NCI-H2227 (cell line): ENCODE measurements around the gene NET1.
"Not testable (repeated sequence)": the region's sequence is repeated elsewhere in the genome, so short reads cannot be mapped to it uniquely, and the experiment has no call there.

Experiments used
- DNase-seq: peaks from one replicate; lab custom pipeline; 2025; ENCODE audit not compliant: unreplicated experiment; lab: John Stamatoyannopoulos, UW

Gene NET1

DNA sequence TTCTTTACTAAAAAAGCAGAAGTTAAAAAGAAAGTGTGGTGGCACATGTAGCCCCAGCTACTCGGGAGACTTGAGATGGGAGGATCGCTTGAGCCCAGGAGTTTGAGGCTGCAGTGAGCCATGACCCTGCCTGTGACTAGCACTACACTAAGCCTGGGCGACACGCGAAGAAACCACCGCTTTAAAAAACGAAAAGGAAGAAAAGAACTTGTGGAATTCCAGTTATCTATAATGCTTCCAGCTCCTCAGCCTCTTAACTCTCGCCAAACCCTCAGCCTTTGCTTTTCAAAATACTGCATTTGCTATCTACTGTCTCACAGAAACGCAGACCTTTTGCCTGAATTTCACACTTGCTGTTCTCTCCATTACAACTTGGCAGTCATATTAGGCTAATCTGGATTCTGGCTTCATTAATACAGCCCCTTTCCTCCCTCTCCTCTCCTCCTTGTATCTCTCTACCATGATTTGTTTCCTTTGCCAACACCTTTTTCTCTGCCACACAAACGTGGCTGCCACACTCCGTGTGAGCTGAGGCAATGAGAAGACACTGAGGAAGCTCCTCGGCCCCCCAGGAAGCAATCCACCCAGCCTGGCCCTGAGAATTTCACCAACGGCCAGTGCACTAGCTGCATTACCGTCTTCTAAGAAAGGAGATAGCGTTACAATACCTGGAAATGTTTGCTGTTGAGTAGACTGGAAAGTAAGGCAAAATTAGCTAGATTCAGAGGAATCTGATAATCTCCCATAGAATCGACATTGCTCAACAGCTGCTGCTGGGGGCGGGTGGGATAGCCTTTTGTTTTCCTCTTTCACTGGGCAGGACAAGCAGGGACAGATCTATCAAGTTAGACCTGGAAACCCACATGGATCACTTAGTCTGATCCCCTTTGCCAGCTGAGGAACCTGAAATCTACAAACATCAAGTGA, 49.8 kb downstream of the NET1 start:
- DNase-seq, result no peak

DNA sequence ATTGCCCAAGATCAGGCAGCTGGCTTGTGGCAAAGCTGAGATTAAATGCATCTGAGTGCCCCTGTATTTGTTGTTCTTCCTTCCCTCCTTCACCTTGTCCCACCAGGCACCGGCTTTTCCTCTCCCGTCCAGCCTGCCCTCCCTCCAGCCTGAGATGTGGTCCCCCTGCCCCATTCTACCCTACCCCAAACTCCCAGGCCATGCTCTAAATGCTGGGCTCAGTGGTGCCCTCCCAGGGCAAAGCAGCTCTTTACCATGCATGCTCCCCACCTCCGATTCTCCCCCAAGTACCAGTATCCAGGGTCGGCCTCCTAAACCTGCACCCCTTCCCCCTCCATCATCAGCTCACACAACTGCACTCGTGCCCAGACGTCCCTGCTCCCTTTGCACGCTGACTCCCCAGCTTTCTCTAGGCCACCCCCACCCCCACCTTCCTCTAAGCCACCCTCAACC, 50.5 kb downstream of the NET1 start:
- no peak for DNase-seq

DNA sequence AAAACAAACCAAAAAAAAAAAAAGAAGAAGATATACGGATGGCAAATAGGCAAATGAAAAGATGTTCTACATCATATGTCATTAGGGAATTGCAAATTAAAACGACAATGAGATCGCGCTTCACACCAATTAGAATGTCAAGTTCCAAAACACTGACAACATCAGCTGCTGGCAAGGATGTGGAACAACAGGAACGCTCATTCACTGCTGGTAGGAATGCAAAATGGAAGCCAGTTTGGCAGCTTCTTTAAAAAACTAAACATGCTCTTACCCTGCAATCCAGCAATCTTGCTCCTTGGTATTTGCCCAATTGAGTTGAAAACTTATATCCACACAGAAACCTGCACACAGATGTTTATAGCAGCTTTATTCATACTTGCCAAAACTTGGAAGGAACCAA, 52.2 kb downstream of the NET1 start:
- no peak for DNase-seq

DNA sequence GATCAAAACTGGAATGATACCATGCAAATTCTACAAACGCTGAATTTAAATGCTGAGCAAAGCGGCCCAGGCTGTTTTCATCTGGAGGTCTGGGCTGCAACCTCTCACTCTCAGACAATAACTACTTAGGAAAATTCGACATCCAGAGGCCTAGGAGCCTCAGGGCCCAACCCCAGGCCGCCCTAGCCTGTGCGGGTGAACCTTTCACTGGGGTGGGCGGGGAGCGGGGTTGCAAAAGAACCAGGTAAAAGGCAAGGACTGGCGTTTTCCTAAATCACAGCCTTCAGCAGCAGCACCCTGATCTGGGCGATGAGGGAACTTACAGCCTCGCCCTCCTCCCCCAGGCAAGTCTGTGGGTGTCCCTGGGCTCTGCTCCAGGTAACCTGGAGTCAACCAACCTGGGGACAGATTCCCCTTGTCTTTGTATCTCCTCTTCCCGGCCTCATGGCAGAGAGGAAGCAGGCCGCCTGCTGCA, 53.7 kb downstream of the NET1 start:
- DNase-seq, result no peak

DNA sequence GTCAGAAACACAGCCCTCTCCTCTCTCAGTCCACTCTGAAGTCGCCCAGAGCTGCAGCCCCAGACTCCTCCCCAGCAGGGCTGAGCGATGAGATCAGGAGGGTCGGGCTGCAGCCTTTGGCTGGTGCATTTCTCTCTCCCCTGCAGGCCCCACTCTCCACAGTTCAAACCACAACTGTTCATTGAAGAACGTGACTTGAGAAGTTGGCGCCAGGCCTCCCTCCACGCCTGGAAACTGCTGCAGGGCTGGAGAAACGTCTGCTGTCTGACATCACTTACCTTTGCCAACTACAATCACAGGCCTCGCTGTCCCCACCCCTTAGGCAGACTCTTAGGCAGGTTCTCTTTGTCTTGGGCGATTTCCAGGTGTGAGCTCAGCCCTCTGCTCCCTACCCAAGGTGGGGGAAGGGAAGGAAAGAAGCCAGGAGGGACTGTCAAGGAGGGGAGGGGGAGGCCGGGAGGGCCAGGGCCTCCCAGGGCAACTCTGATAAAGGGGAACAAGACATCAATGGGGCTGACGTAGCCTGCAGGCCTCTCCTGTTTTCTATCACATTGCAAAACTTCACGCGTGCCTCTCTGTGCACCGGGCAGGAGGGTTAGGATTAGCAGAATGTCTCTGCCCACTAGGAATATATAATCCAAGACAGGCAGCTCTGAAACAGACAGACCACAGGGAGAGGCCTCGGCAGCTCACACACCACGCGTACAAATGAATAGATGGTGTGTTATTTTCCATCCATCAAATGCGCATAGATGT, 54.3 kb downstream of the NET1 start:
- DNase-seq, result no peak

DNA sequence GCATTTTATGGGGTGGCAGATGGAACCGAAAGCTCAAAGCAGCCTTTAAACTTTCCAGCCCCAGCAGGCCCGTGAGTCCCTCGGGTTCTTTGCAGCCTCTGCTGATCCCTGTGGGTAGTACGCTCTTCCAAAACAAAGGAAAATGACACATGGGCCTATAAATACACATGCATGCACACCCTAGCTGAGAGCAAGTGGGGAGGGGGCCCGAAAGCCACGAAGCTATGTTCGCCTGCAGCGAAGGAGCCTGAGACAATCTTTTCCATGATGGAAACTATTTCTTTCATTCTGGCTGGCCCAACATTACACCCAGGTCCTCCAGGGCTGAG, 54.8 kb downstream of the NET1 start:
- DNase-seq, result no peak

DNA sequence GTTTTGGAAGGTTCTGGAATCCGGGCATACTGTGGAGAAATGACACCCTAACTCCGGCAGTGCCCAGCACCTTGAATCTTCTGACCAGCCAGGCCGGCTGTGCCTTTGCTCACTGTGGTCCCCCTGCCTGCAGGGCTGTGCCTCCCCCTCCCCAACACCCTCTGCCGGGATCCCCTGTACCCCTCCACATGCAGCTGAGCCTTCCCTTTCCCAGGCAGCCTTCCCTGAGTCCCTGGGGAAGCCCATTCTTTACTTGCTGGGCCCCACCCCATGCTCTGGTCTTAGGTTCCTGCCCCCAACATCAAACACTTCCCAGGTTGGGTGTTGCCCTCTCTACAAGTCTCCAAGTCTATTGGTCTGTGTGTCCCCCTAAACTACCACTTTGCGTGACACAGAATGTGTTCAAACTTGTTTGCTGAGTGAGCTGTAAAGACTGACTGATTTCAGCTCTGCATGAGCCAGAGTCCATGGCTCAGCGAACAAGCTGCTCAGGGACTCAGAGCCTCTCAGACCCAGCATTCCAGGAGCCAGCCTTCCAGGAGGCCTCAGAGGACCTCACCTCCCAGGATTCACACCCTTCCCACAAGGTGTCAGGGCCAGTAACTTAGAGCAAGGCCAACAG, 55.4 kb downstream of the NET1 start:
- no peak for DNase-seq

DNA sequence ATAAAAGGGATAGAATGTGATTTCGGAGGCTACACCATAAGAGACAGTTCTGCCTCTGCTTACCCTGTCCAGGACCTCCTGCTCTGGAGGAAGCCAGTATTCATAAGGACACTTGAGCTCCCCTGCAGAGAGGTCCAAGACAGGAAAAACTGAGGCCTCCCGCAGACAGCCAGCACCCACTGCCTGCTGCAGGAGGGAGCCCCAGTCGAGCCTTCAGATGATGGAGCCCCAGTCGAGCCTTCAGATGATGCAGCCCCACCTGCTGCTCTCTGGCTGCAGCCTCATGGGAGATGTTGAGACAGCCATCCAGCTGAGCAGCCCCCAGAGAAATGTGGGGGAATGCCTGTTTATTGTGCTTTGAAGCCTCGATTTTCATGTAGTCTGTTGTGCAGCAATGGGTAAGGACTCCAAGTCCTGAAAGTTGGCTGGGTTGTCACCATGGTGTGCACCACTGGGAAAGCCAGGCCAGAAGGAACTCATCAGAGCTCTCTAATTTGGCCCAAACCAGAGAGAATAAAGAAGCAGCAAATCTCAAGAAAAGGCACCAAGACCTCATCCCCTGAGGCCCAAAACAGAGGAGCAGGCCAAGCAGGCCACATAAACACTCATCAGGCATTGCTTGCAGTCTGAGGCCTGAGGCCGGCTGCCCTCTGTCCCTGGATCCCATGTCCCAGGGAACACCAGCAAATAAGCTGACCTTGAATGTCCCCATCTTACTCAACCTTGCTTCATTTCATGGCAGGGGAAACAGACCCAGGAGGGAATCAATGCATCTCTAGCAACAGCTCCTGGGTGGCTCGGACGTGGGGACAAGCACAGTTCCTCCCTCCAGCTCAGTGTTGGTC, 56.1 kb downstream of the NET1 start:
- DNase-seq, result no peak

DNA sequence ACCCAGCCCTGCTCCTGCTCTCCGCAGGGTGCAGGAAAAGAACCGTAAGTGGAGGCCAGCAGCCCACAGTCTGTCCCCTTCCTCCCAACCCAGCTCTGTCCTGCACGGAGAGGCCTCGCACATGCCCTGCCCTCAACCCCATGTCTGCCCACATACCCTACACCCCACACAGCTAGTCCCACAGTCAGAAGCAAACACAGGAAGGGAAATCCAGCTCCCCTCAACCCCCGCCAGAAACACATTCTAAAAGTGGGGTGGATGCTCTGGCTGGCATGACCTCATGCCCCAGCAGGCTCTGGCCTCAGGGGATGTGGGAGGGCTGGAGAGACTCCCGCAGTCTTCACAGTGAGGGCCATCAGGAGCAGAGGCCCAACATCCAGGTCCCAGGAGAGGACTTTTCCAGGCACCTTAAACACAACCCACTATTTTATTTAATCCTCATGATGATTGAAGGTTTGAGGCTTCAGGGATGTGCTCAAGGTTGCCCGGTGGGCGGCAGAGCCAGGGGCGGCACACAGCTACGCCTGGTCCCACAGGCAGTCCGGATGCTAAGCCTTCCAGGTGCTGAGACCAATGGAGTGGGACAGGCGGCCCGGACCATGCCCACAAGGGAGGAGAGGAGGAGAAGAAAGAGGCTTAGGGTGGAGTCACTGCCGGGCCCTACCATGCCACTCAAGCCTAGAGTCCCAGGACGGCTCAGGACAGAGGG, 57.1 kb downstream of the NET1 start:
- no peak for DNase-seq

DNA sequence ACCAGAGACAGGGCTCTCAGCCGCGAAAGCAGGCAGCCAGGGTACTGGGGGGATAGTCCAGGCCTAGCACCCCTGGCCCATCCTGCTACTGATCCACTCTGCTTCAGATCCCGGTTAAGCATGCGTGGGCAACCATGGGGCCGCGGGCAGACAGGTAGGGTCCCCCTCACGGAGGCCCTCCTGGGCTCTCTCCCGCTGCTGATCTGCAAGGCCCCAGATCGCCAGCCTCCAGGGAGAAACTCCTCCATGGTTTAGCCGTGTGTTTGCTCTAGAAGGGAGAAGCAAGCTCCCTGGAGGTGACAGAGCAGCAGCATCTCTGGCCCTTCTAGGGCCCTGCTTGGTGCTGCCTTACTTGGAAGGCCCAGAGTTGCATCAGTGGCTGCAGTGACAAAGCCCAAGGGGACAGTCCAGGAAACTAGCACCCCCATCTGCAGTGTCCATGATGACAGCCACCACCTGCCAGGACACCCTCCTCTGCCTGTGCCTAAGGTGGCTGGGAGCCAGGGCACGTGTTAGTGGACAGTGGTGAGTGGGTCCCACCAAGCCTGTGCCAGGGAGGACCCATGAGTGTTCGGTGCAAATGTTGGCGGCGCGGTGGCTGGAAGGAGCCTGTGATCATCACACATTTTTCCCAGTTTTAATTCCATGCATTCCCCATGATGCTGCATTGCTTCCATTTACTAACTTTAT, 57.9 kb downstream of the NET1 start:
- DNase-seq, result no peak

DNA sequence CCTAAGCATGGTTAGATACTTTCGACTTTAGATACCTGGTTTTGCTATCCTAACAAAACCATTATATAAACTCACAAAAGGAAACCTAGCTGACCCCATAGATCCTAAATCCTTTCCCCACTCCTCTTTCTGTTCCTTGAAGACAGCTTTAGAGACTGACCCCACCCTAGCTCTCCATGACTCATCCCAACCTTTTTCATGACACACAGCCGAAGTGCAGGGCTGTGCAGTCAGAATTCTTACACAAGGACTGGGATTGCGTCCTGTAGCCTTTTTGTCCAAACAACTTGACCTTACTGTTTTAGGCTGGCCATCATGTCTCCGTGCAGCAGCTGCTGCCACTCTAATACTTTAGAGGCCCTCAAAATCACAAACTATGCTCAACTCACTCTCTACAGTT, 62.3 kb downstream of the NET1 start:
- DNase-seq, result not testable (repeated sequence)

DNA sequence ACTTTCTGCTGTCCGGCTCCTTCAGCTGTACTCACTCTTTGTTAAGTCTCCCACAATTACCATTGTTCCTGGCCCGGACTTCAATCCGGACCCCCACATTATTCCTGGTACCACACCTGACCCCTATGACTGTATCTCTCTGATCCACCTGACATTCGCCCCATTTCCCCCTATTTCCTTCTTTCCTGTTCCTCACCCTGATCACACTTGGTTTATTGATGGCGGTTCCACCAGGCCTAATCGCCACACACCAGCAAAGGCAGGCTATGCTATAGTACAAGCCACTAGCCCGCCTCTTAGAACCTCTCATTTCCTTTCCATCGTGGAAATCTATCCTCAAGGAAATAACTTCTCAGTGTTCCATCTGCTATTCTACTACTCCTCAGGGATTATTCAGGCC, 62.7 kb downstream of the NET1 start:
- not testable (repeated sequence) for DNase-seq

DNA sequence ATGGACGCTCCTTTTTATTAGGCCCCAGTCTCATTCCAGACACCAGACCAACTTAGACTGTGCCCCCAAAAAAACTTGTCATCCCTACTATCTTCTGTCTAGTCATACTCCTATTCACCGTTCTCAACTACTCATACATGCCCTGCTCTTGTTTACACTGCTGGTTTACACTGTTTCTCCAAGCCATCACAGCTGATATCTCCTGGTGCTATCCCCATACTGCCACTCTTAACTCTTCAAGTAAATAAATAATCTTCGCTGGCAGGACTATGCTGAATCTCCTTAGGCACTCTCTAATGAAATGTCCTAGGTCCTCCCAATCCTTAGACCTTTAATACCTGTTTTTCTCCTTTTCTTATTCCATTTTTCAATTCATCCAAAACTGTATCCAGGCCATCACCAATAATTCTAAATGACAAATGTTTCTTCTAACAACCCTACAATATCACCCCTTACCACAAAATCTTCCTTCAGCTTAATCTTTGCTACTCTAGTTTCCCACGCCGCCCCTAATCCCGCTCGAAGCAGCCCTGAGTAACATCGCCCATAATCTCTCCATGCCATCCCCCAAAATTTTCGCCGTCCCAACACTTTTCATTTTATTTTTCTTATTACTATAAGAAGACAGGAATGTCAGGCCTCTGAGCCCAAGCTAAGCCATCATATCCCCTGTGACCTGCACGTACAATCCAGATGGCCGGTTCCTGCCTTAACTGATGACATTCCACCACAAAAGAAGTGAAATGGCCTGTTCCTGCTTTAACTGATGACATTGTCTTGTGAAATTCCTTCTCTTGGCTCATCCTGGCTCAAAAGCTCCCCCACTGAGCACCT, 63.8 kb downstream of the NET1 start:
- DNase-seq, result not testable (repeated sequence)

DNA sequence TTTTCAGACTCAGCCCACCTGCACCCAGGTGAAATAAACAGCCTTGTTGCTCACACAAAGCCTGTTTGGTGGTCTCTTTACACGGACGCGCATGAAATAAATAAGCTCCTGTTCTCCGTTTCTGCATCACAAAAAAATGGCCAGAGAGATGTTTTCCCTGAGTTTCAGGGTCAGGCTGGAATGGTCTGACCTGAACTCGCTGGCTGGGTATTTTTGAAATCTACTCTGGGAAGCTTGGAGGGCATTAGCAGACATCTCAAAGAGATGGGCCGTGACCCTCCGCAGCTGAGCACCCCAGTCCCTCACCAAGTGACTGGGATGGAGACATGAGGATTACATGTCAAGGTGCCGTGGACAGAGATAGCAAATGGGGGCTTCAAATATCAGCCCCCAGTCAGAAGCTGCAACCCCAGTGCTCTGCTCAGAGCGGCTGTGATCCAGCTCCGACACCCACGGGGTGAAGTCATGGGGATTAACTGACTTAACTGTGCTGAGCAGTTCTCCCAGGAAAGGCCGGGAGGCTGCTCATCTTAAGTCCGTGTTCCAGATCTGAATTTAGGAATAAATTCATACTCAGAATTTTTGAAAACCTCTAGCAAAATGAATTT, 64.7 kb downstream of the NET1 start:
- DNase-seq, result no peak

DNA sequence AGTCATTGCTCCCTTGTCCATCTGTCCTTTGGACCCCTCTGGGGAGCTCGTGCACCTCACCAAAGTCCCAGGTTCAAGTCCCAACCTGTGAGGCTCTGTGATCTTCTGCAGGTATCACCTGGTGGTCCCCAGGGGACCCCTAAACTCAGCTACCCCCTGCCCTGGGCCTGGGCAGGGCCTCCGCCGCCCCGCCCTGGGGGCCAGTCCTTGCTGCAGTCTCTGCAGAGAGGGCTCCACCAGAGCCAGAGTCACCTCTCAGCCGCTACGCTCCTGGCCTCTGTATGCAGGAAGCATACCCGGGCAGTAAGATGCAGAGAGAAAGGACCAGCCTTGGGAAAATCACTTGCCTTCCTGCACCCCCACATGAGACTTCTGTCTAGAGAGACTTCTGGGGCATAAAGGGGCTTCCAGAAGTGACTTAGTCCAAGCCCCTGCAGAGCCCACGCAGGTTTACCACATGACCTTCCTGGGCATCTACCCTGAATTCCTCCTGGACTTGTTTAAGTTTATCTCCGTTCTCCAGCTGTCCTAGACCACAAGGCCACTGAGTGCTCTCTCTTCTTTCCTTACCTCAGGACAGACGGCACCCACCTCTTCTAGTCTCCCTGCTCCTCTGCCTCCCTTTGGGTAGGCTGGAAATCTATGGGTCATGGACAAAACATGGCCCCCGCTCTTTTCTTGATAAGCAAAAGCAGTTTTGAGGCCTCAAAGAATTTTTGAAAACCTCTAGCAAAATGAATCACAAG, 65.8 kb downstream of the NET1 start:
- no peak for DNase-seq

DNA sequence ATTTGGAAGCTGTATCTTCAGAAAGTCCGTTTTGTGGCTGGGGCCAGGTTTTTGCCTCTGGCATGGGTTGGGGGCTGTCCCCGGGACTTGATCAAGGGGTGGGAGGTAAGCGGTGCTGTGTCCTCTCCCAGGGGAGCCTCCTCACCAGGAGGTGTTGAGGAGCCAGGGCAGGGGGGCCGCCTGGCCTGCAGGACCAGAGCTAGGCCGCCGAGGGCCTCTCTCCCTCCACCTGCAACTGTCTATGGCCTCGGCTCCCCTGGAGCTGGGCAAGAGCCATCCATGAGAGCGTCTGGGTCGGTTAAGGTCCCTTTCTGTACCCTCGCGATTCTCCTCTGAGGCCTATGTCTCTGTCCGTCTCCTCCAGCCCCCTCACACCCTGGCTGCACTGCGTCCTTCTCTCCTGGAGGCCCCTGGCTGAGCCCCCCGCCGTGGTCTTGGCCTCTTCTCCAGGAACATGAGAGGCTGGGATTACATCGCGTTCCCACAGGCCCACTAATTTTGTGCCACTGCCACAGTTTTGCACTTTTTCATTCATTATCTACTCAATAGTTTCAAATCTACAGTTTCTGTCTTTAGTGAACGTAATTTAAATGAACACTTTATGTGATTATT, 66.4 kb downstream of the NET1 start:
- DNase-seq, result no peak

DNA sequence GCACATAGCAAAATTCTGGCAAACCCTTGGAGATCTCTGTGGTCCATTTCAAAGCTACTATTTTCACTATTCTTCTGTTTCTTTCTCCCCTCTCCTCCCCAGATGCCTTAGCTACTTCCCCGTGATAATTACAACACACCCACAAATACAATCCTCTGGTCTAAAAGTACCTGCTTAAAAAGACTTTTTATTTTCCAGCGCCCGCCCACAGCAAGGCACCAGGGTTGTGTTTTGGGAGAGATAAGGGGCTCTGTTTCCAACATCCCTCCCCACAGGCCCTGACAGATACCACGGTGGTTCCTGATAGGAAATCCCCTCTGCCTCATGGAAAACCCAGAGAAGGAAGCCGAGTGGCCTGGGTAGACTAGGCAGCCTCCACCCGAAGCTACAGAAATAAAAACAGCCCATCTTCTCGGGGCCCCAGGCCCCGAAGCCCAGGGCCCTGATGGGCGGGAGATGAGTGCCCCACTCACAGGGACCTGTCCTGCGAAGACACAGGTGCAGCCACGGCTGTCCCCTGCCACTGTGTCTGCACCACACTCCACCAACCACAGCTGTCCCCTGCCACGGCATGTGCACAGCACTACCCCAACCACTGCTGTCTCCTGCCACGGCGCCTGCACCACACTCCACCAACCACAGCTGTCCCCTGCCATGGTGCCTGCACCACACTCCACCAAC, 67.3 kb downstream of the NET1 start:
- no peak for DNase-seq
